Progenitor cell of endocrine pancreas (in vitro differentiated cells): Measurements from ENCODE around the gene PTPRD. TPM values are rescaled to one million over a fixed set of nuclear protein-coding genes. Genes with fewer than 3 reads are reported as not detected.
A peak's percentile ranks its signal among the peaks of the same experiment; 100 is the strongest.

Experiments used
- DNase-seq: peaks from one replicate; pipeline ENCODE4 v3.0.0; 2021; ENCODE audit warnings: low spot score; ENCODE audit not compliant: unreplicated experiment
- H3K27ac Mint-ChIP-seq: 2 replicates; pipeline ENCODE4 v1.8.0; 2021; ENCODE audit warnings: mild to moderate bottlenecking, moderate library complexity, mixed read lengths
- H3K27me3 Mint-ChIP-seq: 2 replicates; pipeline ENCODE4 v1.8.0; 2021; ENCODE audit warnings: mixed read lengths
- H3K36me3 Mint-ChIP-seq: 2 replicates; pipeline ENCODE4 v1.8.0; 2022; ENCODE audit warnings: mixed read lengths; ENCODE audit not compliant: insufficient read depth
- H3K4me1 Mint-ChIP-seq: 2 replicates; pipeline ENCODE4 v1.8.0; 2021; ENCODE audit warnings: low read depth, mixed read lengths
- H3K4me3 Mint-ChIP-seq: 2 replicates; pipeline ENCODE4 v1.8.0; 2021; ENCODE audit warnings: low read depth, mild to moderate bottlenecking, moderate library complexity, mixed read lengths
- H3K9me3 Mint-ChIP-seq: 2 replicates; pipeline ENCODE4 v1.8.0; 2021; ENCODE audit warnings: low read depth, mixed read lengths
- CTCF ChIP-seq: fragments of 200-600 bp; sonication (generic); IDR thresholded peaks from one replicate; pipeline ENCODE4 v1.5.0; 2021; ENCODE audit warnings: antibody characterized with exemption, mild to moderate bottlenecking; ENCODE audit not compliant: unreplicated experiment
- total RNA-seq: library from RNA; stranded (reverse); gene quantifications from 2 replicates; pipeline ENCODE4 v1.2.1, GENCODE V29; 2021

PTPRD gene
- total RNA-seq, 1 donor from 2014 or later = 124 TPM

GRCh38 chr9:8825585-8826147, 1787.1 kb downstream of the PTPRD start:
- Mint-ChIP-seq H3K4me3 (no peak overlapping the region), H3K27ac (no peak overlapping the region), H3K36me3 (peaks cover 3% of the 10 kb centered on the region), H3K9me3 (peaks cover 6% of the 10 kb centered on the region), H3K4me1 (peaks cover 14% of the 10 kb centered on the region), H3K27me3 (no peaks in the 10 kb centered on the region)
- DNase-seq = no peak
- TF ChIP-seq CTCF = no peak

GRCh38 chr9:8823131-8823895, 1789.5 kb downstream of the PTPRD start:
- Mint-ChIP-seq H3K4me3 (no peak overlapping the region), H3K36me3 (peaks cover 3% of the 10 kb centered on the region), H3K9me3 (peaks cover 6% of the 10 kb centered on the region), H3K4me1 (peaks cover 14% of the 10 kb centered on the region), H3K27me3 (no peaks in the 10 kb centered on the region), H3K27ac (peak overlapping the region; percentile 70)
- TF ChIP-seq CTCF = no peak
- no peak for DNase-seq

GRCh38 chr9:8822667-8823025, 1790.2 kb downstream of the PTPRD start:
- no peak for TF ChIP-seq CTCF
- DNase-seq = no peak
- Mint-ChIP-seq H3K36me3 (peaks cover 3% of the 10 kb centered on the region), H3K27ac (no peak overlapping the region), H3K9me3 (peaks cover 6% of the 10 kb centered on the region), H3K4me3 (no peak overlapping the region), H3K27me3 (no peaks in the 10 kb centered on the region), H3K4me1 (peaks cover 14% of the 10 kb centered on the region)

GRCh38 chr9:8821910-8822666, 1790.7 kb downstream of the PTPRD start:
- Mint-ChIP-seq H3K9me3 (peaks cover 6% of the 10 kb centered on the region), H3K27me3 (no peaks in the 10 kb centered on the region), H3K4me3 (no peak overlapping the region), H3K4me1 (peaks cover 14% of the 10 kb centered on the region), H3K36me3 (peaks cover 3% of the 10 kb centered on the region), H3K27ac (no peak overlapping the region)
- no peak for TF ChIP-seq CTCF
- DNase-seq = no peak

GRCh38 chr9:8817335-8817734, 1795.5 kb downstream of the PTPRD start:
- no peaks in the 10 kb centered on the region for H3K9me3 Mint-ChIP-seq
- DNase-seq = no peak
- no peaks in the 10 kb centered on the region for H3K27me3 Mint-ChIP-seq
- H3K4me3 Mint-ChIP-seq = no peak overlapping the region
- no peak overlapping the region for H3K27ac Mint-ChIP-seq
- peaks cover 17% of the 10 kb centered on the region for H3K4me1 Mint-ChIP-seq
- no peaks in the 10 kb centered on the region for H3K36me3 Mint-ChIP-seq
- TF ChIP-seq CTCF = no peak
